Astrocyte of the cerebellum (primary cell): ENCODE results near the gene ARGLU1.

Experiments used
- DNase-seq: peaks from one replicate; pipeline ENCODE4 v3.0.0-alpha.2; 2011; ENCODE audit warnings: low read depth
- H3K4me3 ChIP-seq: 2 replicates; pipeline ENCODE4 v1.5.1; 2011; ENCODE audit warnings: mild to moderate bottlenecking, low read depth, low read length, moderate library complexity
- CTCF ChIP-seq: IDR thresholded peaks from 2 replicates; pipeline ENCODE4 v1.5.1; 2012; ENCODE audit warnings: low read length, low read depth, moderate library complexity, mild to moderate bottlenecking; ENCODE audit errors: missing control alignments
- in situ Hi-C: cut with HindIII; loops from 2 replicates; pipeline ENCODE4 v1.10.0; 2017; ENCODE audit warnings: low sequenced_read_pairs

Gene ARGLU1

DNA sequence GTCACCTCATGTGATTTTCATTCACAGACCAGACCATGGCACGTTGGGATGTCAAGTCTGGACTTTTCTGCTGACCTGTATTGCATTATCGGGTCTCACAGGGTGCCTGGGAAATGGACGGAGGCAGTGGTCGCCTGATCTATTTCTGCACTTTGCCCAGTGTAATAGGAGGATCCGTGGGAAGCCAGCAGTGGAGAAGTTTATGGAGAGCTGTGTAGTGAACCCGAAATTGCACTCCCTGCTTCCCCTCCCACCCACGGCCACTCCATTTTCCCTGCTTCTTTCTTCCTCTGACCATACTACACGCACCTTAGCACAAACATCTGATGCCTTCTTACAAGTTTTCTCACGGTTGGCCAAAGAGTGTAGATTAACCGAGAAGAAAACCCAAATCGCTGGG, 49.4 kb downstream of the ARGLU1 start:
- no peak for DNase-seq
- TF ChIP-seq CTCF, result no peak
- in situ Hi-C loops, result loop anchor here (10.0 kb wide), 1 partner anchor 1944 kb away; no protein-coding TSS in a partner anchor
- no peak overlapping the region for H3K4me3 ChIP-seq

GRCh38 chr13:106517109-106517847, 50.7 kb downstream of the ARGLU1 start:
- TF ChIP-seq CTCF, result no peak
- no peak for DNase-seq
- in situ Hi-C loops, result loop anchor here (10.0 kb wide), 1 partner anchor 1942 kb away; no protein-coding TSS in a partner anchor
- H3K4me3 ChIP-seq, result no peak overlapping the region

DNA sequence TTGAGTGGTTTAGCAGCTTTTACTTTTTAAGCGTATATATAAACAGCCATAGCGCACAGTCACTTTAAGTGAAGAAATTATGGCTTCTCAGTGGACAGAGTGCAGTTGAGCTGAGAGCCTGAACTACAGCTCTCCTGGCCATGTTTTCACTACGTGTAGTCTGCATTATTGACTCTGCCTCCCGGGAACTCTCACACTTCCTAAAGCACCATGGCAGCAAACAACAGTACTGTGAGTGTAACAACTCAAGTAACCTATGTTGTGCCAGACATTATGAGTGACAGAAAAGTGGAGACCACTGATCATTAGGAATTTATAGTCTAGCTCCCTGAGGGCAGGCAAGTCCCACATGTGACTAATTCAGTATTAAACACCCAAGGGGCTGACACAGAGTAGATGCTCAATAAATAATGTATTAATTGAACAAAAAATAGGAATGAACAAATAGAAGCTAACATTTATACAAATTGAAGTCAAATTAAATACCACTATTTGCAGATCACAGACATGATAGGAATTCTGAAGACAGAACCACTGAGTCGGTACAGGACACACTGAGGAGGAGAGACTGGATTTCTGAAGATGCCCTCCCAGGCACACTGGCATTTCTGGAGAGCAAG, 52.2 kb downstream of the ARGLU1 start:
- DNase-seq, result no peak
- H3K4me3 ChIP-seq, result no peak overlapping the region
- in situ Hi-C loops, result loop anchor here (10.0 kb wide), 1 partner anchor 1941 kb away; no protein-coding TSS in a partner anchor
- no peak for TF ChIP-seq CTCF

- no peak for DNase-seq
- in situ Hi-C loops, result loop anchor here (10.0 kb wide), 1 partner anchor 1940 kb away; no protein-coding TSS in a partner anchor
- no peak overlapping the region for H3K4me3 ChIP-seq
- TF ChIP-seq CTCF, result no peak
Measured at GRCh38 chr13:106514928-106515634, 52.9 kb downstream of the ARGLU1 start.

GRCh38 chr13:106513025-106513983, 54.6 kb downstream of the ARGLU1 start:
- no peak overlapping the region for H3K4me3 ChIP-seq
- no peak for DNase-seq
- no peak for TF ChIP-seq CTCF
- in situ Hi-C loops, result loop anchor here (10.0 kb wide), 1 partner anchor 1939 kb away; no protein-coding TSS in a partner anchor
